ENCODE data around the gene CCP110.
"Not testable (repeated sequence)": the region's sequence is repeated elsewhere in the genome, so short reads cannot be mapped to it uniquely, and the experiment has no call there.

Gene CCP110

GRCh38 chr16:19512297-19512696 is 11.4 kb upstream of the CCP110 start:
- DNase-seq, result no peak

GRCh38 chr16:19513377-19514053 is 10.2 kb upstream of the CCP110 start:
- DNase-seq, result no peak

GRCh38 chr16:19515757-19516156 is 8.0 kb upstream of the CCP110 start:
- DNase-seq, result no peak

- DNase-seq, result no peak
Measured at GRCh38 chr16:19517424-19518089, 6.2 kb upstream of the CCP110 start.

GRCh38 chr16:19518388-19518787 is 5.4 kb upstream of the CCP110 start:
- DNase-seq, result no peak

- DNase-seq, result no peak
Measured at GRCh38 chr16:19520861-19521331, 2.8 kb upstream of the CCP110 start.

GRCh38 chr16:19521471-19522396 is 2.0 kb upstream of the CCP110 start, which contains the start of gene GDE1:
Gene GDE1, minus strand, starts transcription at chr16:19522098. Its CDS starts 134 bp downstream, at chr16:19521964.
- peak; percentile 92 for DNase-seq

GRCh38 chr16:19522397-19522732 is 1.4 kb upstream of the CCP110 start:
- DNase-seq, result no peak

- DNase-seq, result no peak
Measured at GRCh38 chr16:19522760-19523159, 982 bp upstream of the CCP110 start.

- no peak for DNase-seq
Measured at GRCh38 chr16:19523184-19523558, 571 bp upstream of the CCP110 start.

GRCh38 chr16:19524356-19524615 is 544 bp downstream of the CCP110 start:
- no peak for DNase-seq

- no peak for DNase-seq
Measured at GRCh38 chr16:19524616-19525384, 1.1 kb downstream of the CCP110 start.

GRCh38 chr16:19525385-19525723 is 1.6 kb downstream of the CCP110 start:
- DNase-seq, result no peak

GRCh38 chr16:19527161-19527560 is 3.4 kb downstream of the CCP110 start:
- no peak for DNase-seq

GRCh38 chr16:19528666-19529065 is 4.9 kb downstream of the CCP110 start:
- no peak for DNase-seq

GRCh38 chr16:19532601-19533000 is 8.9 kb downstream of the CCP110 start:
- DNase-seq, result peak; percentile 17

- no peak for DNase-seq
Measured at GRCh38 chr16:19540241-19540970, 16.7 kb downstream of the CCP110 start.

GRCh38 chr16:19542138-19542821 is 18.5 kb downstream of the CCP110 start:
- peak; percentile 91 for DNase-seq

- DNase-seq, result not testable (repeated sequence)
Measured at GRCh38 chr16:19543278-19543996, 19.7 kb downstream of the CCP110 start.

- no peak for DNase-seq
Measured at GRCh38 chr16:19548144-19548543, 24.4 kb downstream of the CCP110 start.

- no peak for DNase-seq
Measured at GRCh38 chr16:19549673-19550072, 25.9 kb downstream of the CCP110 start.

All from COR-L47 (cell line).